ENCODE results near the gene RUFY3. TPM values are rescaled to one million over a fixed set of nuclear protein-coding genes. Genes with fewer than 3 reads are reported as not detected.
A peak's percentile ranks its signal among the peaks of the same experiment; 100 is the strongest.

Gene RUFY3
- total RNA-seq, 2 experiments from 2014 or later = 10.6 to 11.2 TPM

DNA sequence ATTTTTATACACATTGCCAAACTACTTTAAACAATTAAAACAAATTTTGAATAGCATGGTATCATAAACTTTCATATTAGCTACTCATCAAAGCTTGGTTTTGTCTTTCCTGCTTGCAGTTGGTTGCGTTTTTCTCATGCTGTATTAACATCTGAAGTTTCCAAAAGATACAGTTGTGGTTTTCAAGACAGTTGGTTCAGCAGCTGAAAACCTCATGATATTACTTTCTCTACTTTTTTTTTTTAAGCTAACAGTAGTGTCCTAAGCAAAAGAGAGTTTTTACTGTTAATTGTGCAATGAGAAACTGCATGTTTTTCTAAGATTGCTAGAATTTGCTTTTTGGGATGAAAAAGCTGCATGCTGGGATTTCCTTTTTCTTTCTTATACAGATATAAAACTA lies 15.2 kb downstream of the RUFY3 start:
- intact Hi-C loops (cut with DNase I, micrococcal nuclease) = loop anchor here in 1 of 2 experiments (2.0 to 10.0 kb wide), 2 partner anchors 68 to 102 kb away; partner anchors contain the start of gene GRSF1
- H3K27me3 Mint-ChIP-seq = no peaks in the 10 kb centered on the region
- H3K9me3 Mint-ChIP-seq (ENCODE audit: low read depth) = no peaks in the 10 kb centered on the region
- ChIA-PET POLR2A (interaction anchor here (0.6 to 0.7 kb wide), 2 partner anchors 26 to 40 kb away, joined by 4 read pairs; no protein-coding TSS in a partner anchor), CTCF (interaction anchor here (0.7 to 1.1 kb wide), 11 partner anchors 13 to 335 kb away, joined by 3 to 5 read pairs (median 4); partner anchors contain the start of genes MOB1B and RUFY3)
- DNase-seq (no peak), ATAC-seq (no peak)
- peaks cover 36% of the 10 kb centered on the region for H3K4me1 Mint-ChIP-seq
- H3K36me3 Mint-ChIP-seq (ENCODE audit: low read depth) = no peaks in the 10 kb centered on the region
- no peak overlapping the region for H3K4me3 Mint-ChIP-seq
- no peak overlapping the region for H3K27ac Mint-ChIP-seq

DNA sequence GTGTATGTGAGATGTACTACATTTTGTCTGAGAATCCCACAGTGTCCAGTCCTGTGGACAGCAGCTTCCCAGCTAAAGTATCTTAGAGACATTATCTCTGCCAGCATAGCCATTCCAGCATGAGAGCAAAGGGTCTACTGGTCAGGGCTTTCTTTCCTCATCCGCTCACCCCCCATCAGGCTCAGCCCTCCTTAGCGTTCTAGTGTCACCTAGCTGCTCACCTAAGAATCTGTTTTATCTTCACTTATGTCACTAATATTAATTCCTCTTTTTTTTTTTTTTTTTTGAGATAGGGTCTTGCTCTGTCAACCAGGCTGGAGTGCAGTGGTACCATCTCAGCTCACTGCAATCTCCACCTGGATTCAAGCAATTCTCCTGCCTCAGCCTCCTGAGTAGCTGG lies 15.6 kb downstream of the RUFY3 start:
- CTCF ChIA-PET = interaction anchor here (0.6 to 1.1 kb wide), 13 partner anchors 13 to 335 kb away, joined by 3 to 5 read pairs (median 3); partner anchors contain the start of genes MOB1B and RUFY3
- H3K4me3 Mint-ChIP-seq = no peak overlapping the region
- H3K36me3 Mint-ChIP-seq (ENCODE audit: low read depth) = no peaks in the 10 kb centered on the region
- intact Hi-C loops (cut with DNase I, micrococcal nuclease) = loop anchor here in 1 of 2 experiments (2.0 to 10.0 kb wide), 2 partner anchors 67 to 101 kb away; partner anchors contain the start of gene GRSF1
- no peak overlapping the region for H3K27ac Mint-ChIP-seq
- no peak for DNase-seq
- H3K4me1 Mint-ChIP-seq = peaks cover 35% of the 10 kb centered on the region
- no peaks in the 10 kb centered on the region for H3K27me3 Mint-ChIP-seq
- H3K9me3 Mint-ChIP-seq (ENCODE audit: low read depth) = no peaks in the 10 kb centered on the region
- no peak for ATAC-seq
- POLR2A ChIA-PET = interaction anchor here (0.5 to 0.7 kb wide), 2 partner anchors 25 to 93 kb away, joined by 3 to 4 read pairs; no protein-coding TSS in a partner anchor

GRCh38 chr4:70739496-70740337 lies 18.0 kb downstream of the RUFY3 start:
- ATAC-seq (no peak), DNase-seq (no peak)
- H3K27ac Mint-ChIP-seq = no peak overlapping the region
- no peaks in the 10 kb centered on the region for H3K36me3 Mint-ChIP-seq (ENCODE audit: low read depth)
- H3K27me3 Mint-ChIP-seq = no peaks in the 10 kb centered on the region
- POLR2A ChIA-PET = no interaction called here
- H3K4me1 Mint-ChIP-seq = peaks cover 24% of the 10 kb centered on the region
- no peak overlapping the region for H3K4me3 Mint-ChIP-seq
- CTCF ChIA-PET = interaction anchor here (0.8 to 1.0 kb wide), 4 partner anchors 9 to 30 kb away, joined by 3 to 4 read pairs (median 3); no protein-coding TSS in a partner anchor
- no peaks in the 10 kb centered on the region for H3K9me3 Mint-ChIP-seq (ENCODE audit: low read depth)
- intact Hi-C loops (cut with DNase I, micrococcal nuclease) = loop anchor here in 1 of 2 experiments (10.0 kb wide), 1 partner anchor 65 kb away; no protein-coding TSS in a partner anchor

DNA sequence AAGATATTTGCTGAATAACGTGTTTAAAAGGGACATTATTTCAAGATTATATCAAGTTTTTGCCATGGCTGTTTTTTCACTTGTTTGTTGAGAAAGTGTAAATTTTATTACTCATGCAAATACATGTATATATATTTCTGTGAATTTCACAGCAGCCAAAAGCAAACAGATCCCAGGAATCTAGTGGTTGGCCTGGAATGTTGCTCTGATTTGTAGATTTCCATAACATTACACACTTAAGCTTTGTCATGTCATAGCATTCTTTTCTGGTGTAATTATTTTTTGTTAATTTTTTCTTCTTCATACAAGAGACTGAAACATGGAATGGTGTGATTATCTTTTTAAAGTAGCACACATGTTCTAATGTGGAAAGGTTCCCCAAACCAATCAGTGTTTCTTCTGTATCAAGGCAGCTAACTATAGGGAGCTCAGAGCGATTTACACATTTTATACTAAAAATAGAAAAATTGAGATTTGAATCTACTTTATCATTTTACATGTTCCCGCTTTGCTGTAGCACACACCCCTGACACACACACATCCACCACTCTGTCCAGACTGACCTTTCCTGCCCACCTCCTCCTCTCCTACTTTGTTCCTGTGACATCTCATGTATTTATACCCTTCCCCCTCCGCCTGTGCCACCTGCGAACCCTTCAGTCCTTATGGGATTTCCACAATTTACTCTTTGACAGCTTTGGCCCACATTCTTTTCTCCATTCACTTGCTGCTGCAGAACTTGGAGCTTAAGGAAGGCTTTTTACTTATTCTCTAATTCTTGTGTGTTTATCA lies 20.3 kb downstream of the RUFY3 start:
- no peak overlapping the region for H3K4me3 Mint-ChIP-seq
- ChIA-PET CTCF (interaction anchor here (0.9 to 1.1 kb wide), 2 partner anchors 9 to 20 kb away, joined by 3 read pairs; partner anchors contain the start of gene RUFY3), POLR2A (no interaction called here)
- intact Hi-C loops (cut with DNase I, micrococcal nuclease) = no loop called here
- no peak for ATAC-seq
- no peak for DNase-seq
- H3K9me3 Mint-ChIP-seq (ENCODE audit: low read depth) = no peaks in the 10 kb centered on the region
- no peaks in the 10 kb centered on the region for H3K27me3 Mint-ChIP-seq
- H3K27ac Mint-ChIP-seq = no peak overlapping the region
- H3K4me1 Mint-ChIP-seq = peaks cover 5% of the 10 kb centered on the region
- no peaks in the 10 kb centered on the region for H3K36me3 Mint-ChIP-seq (ENCODE audit: low read depth)

GRCh38 chr4:70743731-70744130 lies 22.0 kb downstream of the RUFY3 start:
- Mint-ChIP-seq H3K27ac (no peak overlapping the region), H3K9me3 (ENCODE audit: low read depth) (no peaks in the 10 kb centered on the region), H3K27me3 (no peaks in the 10 kb centered on the region), H3K4me3 (no peak overlapping the region), H3K36me3 (ENCODE audit: low read depth) (no peaks in the 10 kb centered on the region), H3K4me1 (peaks cover 2% of the 10 kb centered on the region)
- POLR2A ChIA-PET = no interaction called here
- ATAC-seq (no peak), DNase-seq (no peak)
- CTCF ChIA-PET = interaction anchor here (0.6 to 1.3 kb wide), 2 partner anchors 56 to 94 kb away, joined by 3 to 5 read pairs; no protein-coding TSS in a partner anchor
- intact Hi-C loops (cut with DNase I, micrococcal nuclease) = no loop called here

GRCh38 chr4:70746179-70746839 lies 24.5 kb downstream of the RUFY3 start:
- no peaks in the 10 kb centered on the region for H3K27me3 Mint-ChIP-seq
- no peak for DNase-seq
- POLR2A ChIA-PET = no interaction called here
- H3K4me1 Mint-ChIP-seq = peaks cover 7% of the 10 kb centered on the region
- no peak overlapping the region for H3K27ac Mint-ChIP-seq
- H3K4me3 Mint-ChIP-seq = no peak overlapping the region
- no peaks in the 10 kb centered on the region for H3K9me3 Mint-ChIP-seq (ENCODE audit: low read depth)
- no peak for ATAC-seq
- no peaks in the 10 kb centered on the region for H3K36me3 Mint-ChIP-seq (ENCODE audit: low read depth)
- intact Hi-C loops (cut with DNase I, micrococcal nuclease) = no loop called here
- CTCF ChIA-PET = no interaction called here

DNA sequence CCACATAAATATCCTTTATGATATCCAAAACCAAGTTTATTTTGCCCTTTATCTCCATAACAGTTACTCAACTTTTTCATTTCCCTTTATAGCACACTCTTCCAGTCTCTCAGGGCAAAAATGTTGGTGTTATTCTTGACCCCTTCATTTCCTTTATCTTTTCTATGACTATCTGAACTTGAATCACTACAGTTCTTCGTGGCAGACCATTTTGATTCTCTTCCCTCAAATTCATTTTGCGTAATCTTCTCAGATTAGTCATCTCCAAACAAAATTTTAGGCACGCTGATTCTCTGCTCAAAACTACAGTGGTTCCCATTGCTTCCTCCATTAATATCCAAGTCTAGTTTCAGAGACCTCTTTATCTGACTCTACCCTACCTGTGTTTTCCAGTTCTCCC lies 26.1 kb downstream of the RUFY3 start:
- Mint-ChIP-seq H3K4me1 (peaks cover 7% of the 10 kb centered on the region), H3K27me3 (no peaks in the 10 kb centered on the region), H3K4me3 (no peak overlapping the region), H3K9me3 (ENCODE audit: low read depth) (no peaks in the 10 kb centered on the region), H3K36me3 (ENCODE audit: low read depth) (no peaks in the 10 kb centered on the region), H3K27ac (no peak overlapping the region)
- ATAC-seq (no peak), DNase-seq (no peak)
- ChIA-PET POLR2A (no interaction called here), CTCF (no interaction called here)
- intact Hi-C loops (cut with DNase I, micrococcal nuclease) = no loop called here

GRCh38 chr4:70749313-70749712 lies 27.5 kb downstream of the RUFY3 start:
- Mint-ChIP-seq H3K36me3 (ENCODE audit: low read depth) (no peaks in the 10 kb centered on the region), H3K4me3 (no peak overlapping the region), H3K9me3 (ENCODE audit: low read depth) (no peaks in the 10 kb centered on the region), H3K27me3 (no peaks in the 10 kb centered on the region), H3K4me1 (peaks cover 12% of the 10 kb centered on the region), H3K27ac (no peak overlapping the region)
- ChIA-PET CTCF (interaction anchor here (1.1 to 1.3 kb wide), 2 partner anchors 10 to 15 kb away, joined by 3 to 5 read pairs; no protein-coding TSS in a partner anchor), POLR2A (no interaction called here)
- DNase-seq (no peak), ATAC-seq (peak; percentile 74)
- intact Hi-C loops (cut with DNase I, micrococcal nuclease) = no loop called here

DNA sequence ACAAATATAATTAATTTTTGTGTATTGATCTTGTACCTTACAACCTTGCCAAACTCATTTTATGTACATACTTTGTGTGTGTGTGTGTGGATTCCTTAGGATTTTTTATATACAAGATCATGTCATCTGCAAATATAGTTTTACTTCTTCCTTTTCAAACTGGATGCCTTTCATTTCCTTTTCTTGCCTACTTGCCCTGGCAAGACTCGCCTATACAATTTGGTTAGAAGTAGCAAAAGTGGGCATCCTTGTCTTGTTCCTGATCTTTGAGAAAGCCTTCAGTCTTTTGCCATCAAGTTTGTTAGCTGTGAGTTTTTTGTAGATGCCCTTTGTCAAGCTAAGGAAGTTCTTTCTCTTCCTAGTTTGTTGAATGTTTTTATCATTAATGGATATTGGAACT lies 30.5 kb downstream of the RUFY3 start:
- H3K4me3 Mint-ChIP-seq = no peak overlapping the region
- intact Hi-C loops (cut with DNase I, micrococcal nuclease) = no loop called here
- no peaks in the 10 kb centered on the region for H3K9me3 Mint-ChIP-seq (ENCODE audit: low read depth)
- ATAC-seq = no peak
- peaks cover 12% of the 10 kb centered on the region for H3K4me1 Mint-ChIP-seq
- no peaks in the 10 kb centered on the region for H3K36me3 Mint-ChIP-seq (ENCODE audit: low read depth)
- no peak for DNase-seq
- no peak overlapping the region for H3K27ac Mint-ChIP-seq
- no peaks in the 10 kb centered on the region for H3K27me3 Mint-ChIP-seq
- POLR2A ChIA-PET = no interaction called here
- CTCF ChIA-PET = no interaction called here

DNA sequence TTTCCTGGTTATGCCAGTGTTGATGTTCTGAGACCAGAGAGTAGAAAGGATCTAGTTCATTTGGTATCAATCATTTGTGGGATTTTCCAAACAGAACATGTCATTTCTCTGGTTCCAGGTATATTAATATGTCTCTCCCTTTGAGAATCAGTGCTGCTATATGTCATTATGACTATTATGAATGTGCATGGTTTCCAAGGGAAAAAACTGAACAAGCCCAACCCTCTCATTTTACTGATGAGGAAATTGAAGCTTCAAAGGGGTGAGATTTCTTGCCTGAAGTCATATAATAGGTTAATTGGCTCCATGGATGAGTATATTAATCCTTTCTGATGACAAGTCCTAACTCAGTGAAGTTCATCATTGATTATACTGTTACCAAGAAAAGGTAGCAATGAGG lies 31.9 kb downstream of the RUFY3 start:
- peak; percentile 39 for ATAC-seq
- POLR2A ChIA-PET = no interaction called here

GRCh38 chr4:70754470-70754869 lies 32.7 kb downstream of the RUFY3 start:
- no peaks in the 10 kb centered on the region for H3K36me3 Mint-ChIP-seq (ENCODE audit: low read depth)
- no peaks in the 10 kb centered on the region for H3K27me3 Mint-ChIP-seq
- no peak for DNase-seq
- no peaks in the 10 kb centered on the region for H3K9me3 Mint-ChIP-seq (ENCODE audit: low read depth)
- no peak for ATAC-seq
- H3K4me1 Mint-ChIP-seq = peaks cover 15% of the 10 kb centered on the region
- H3K4me3 Mint-ChIP-seq = no peak overlapping the region
- CTCF ChIA-PET = interaction anchor here (1.2 kb wide), 1 partner anchor 55 kb away, joined by 3 read pairs; no protein-coding TSS in a partner anchor
- H3K27ac Mint-ChIP-seq = no peak overlapping the region
- intact Hi-C loops (cut with DNase I, micrococcal nuclease) = no loop called here
- POLR2A ChIA-PET = no interaction called here

More for the DNA sequence above, 31.9 kb downstream of the RUFY3 start:
- H3K4me3 Mint-ChIP-seq = no peak overlapping the region
- no peak overlapping the region for H3K27ac Mint-ChIP-seq
- H3K36me3 Mint-ChIP-seq (ENCODE audit: low read depth) = no peaks in the 10 kb centered on the region
- DNase-seq = no peak
- CTCF ChIA-PET = interaction anchor here (0.6 to 1.2 kb wide), 2 partner anchors 19 to 298 kb away, joined by 3 to 4 read pairs; no protein-coding TSS in a partner anchor
- H3K4me1 Mint-ChIP-seq = peaks cover 10% of the 10 kb centered on the region
- H3K9me3 Mint-ChIP-seq (ENCODE audit: low read depth) = no peaks in the 10 kb centered on the region
- intact Hi-C loops (cut with DNase I, micrococcal nuclease) = no loop called here
- H3K27me3 Mint-ChIP-seq = no peaks in the 10 kb centered on the region

All from activated CD4-positive, alpha-beta T cell treated with anti-CD3 and anti-CD28 coated beads for 36 hours (primary cell).